PFSK-1 (cell line): ENCODE results near the gene NCOA3.

Experiments
- FOXP2 ChIP-seq: optimal IDR thresholded peaks from 2 replicates; pipeline ENCODE3; 2011; ENCODE audit warnings: borderline replicate concordance, control low read depth, inconsistent platforms; ENCODE audit not compliant: insufficient read depth; ENCODE audit errors: extremely low read length, extremely low read depth
- POLR2AphosphoS5 ChIP-seq: IDR thresholded peaks from 2 replicates; pipeline ENCODE4 v1.6.1; 2012; ENCODE audit warnings: low read depth, mild to moderate bottlenecking, control low read depth, low read length, moderate library complexity
- SIN3A ChIP-seq: IDR thresholded peaks from 2 replicates; pipeline ENCODE4 v1.6.1; 2012; ENCODE audit warnings: mild to moderate bottlenecking, low read length, moderate library complexity, borderline replicate concordance; ENCODE audit not compliant: insufficient read depth
- TAF1 ChIP-seq: IDR thresholded peaks from 2 replicates; pipeline ENCODE4 v1.6.1; 2012; ENCODE audit warnings: low read length, control low read depth, borderline replicate concordance; ENCODE audit not compliant: insufficient read depth
- TF ChIP-seq, protein P1 (sequence below), 2 experiments: IDR thresholded peaks; 2 replicates each; pipeline versions ENCODE4 v1.6.1 to v1.8.0; 2011 to 2012; ENCODE audit warnings: low read depth in 2 of 2, low read length in 2 of 2, control low read depth in 1 of 2, inconsistent platforms in 1 of 2, mild to moderate bottlenecking in 1 of 2, moderate library complexity in 1 of 2; ENCODE audit not compliant: insufficient read depth in 1 of 2

Gene NCOA3

DNA sequence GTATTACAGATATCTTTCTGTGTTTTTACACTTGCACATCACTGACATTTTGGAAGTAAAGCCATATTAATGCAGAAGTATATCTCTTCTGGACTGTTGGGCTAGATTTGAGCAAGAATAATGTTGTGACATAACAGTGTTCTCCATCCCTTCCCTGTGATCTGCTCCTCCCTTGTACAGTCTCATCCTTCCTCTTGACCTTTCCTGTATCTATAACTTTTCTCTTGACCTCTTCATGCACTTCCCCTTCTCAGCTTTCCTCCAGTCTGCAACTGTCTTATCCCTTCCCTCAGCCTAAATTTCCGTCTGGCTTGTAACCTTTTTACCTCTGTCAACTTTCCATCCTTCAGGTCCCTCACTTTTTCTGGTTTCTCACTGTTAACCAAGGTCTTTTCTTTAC, 29.8 kb downstream of the NCOA3 start:
- no peak for TF ChIP-seq POLR2AphosphoS5
- no peak for TF ChIP-seq TAF1
- TF ChIP-seq, protein P1, sequence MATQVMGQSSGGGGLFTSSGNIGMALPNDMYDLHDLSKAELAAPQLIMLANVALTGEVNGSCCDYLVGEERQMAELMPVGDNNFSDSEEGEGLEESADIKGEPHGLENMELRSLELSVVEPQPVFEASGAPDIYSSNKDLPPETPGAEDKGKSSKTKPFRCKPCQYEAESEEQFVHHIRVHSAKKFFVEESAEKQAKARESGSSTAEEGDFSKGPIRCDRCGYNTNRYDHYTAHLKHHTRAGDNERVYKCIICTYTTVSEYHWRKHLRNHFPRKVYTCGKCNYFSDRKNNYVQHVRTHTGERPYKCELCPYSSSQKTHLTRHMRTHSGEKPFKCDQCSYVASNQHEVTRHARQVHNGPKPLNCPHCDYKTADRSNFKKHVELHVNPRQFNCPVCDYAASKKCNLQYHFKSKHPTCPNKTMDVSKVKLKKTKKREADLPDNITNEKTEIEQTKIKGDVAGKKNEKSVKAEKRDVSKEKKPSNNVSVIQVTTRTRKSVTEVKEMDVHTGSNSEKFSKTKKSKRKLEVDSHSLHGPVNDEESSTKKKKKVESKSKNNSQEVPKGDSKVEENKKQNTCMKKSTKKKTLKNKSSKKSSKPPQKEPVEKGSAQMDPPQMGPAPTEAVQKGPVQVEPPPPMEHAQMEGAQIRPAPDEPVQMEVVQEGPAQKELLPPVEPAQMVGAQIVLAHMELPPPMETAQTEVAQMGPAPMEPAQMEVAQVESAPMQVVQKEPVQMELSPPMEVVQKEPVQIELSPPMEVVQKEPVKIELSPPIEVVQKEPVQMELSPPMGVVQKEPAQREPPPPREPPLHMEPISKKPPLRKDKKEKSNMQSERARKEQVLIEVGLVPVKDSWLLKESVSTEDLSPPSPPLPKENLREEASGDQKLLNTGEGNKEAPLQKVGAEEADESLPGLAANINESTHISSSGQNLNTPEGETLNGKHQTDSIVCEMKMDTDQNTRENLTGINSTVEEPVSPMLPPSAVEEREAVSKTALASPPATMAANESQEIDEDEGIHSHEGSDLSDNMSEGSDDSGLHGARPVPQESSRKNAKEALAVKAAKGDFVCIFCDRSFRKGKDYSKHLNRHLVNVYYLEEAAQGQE (IDR thresholded peaks at IDR 0.05; ENCODE audit: insufficient read depth in 1 of 2, low read depth in 2 of 2, low read length in 2 of 2): no peak
- no peak for TF ChIP-seq SIN3A
- no peak for TF ChIP-seq FOXP2

DNA sequence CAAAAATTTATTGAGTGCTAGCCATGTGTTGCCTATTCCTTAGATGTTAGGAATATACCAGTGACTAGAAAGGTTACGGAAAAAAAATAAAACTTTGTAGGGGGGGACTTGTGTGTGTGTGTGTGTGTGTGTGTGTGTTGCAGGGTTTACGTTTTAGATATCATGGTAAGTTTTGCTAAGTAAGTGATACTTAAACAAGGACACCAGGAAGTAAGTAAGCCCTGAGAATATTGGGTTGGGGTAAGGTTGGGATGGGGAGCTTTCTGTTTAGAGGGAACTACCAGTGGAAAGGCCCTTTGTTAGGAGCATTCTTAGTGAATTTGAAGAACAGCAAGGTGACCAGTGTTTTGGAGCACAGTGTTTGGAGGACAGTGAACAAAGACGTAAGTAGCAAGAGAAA, 30.3 kb downstream of the NCOA3 start:
- TF ChIP-seq, protein P1 (IDR thresholded peaks at IDR 0.05; ENCODE audit: insufficient read depth in 1 of 2, low read depth in 2 of 2, low read length in 2 of 2): no peak
- TF ChIP-seq TAF1: no peak
- TF ChIP-seq SIN3A: no peak
- no peak for TF ChIP-seq FOXP2
- TF ChIP-seq POLR2AphosphoS5: no peak

DNA sequence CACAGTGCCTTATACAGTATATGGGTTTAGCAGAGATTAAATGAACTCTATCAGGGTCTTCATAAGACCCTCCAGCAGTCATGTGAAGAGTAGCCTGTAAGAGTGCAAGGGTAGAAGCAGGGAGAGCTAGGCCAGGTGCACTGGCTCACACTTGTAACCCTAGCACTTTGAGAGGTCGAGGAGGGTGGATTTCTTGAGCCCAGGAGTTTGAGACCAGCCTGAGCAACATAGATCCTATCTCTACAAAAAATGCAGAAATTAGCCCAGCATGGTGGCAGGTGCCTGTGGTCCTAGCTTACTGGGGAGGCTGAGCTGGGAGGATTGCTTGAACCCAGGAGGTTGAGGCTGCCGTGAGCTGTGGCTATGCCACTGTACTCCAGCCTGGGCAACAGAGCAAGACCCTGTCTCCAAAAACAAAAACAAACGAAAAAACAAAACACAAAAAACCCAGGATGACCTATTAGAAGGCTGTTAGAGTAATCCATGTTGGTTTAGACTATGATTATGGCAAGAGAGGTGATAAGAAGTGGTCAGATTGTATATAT, 31.9 kb downstream of the NCOA3 start:
- TF ChIP-seq, protein P1 (IDR thresholded peaks at IDR 0.05; ENCODE audit: insufficient read depth in 1 of 2, low read depth in 2 of 2, low read length in 2 of 2): no peak

DNA sequence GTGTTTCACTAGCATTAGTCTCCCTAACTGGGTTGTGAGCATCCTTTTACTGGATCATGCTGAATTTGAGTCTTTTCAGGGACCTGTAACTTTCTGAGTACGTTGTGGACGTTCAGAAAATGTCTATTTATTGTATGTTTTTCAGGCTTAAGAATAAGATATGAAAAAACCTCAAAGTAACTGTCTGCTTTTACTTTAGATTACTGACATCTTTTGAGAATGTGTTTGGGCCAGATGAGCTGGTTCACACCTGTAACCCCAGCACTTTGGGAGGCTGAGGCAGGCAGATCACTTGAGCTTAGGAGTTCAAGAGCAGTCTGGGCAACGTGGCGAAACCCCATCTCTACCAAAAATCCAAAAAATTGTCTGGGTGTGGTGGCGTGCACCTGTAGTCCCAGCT, 32.7 kb downstream of the NCOA3 start:
- TF ChIP-seq SIN3A: no peak
- no peak for TF ChIP-seq TAF1
- TF ChIP-seq POLR2AphosphoS5: no peak
- TF ChIP-seq FOXP2: no peak
- TF ChIP-seq, protein P1 (IDR thresholded peaks at IDR 0.05; ENCODE audit: insufficient read depth in 1 of 2, low read depth in 2 of 2, low read length in 2 of 2): no peak

DNA sequence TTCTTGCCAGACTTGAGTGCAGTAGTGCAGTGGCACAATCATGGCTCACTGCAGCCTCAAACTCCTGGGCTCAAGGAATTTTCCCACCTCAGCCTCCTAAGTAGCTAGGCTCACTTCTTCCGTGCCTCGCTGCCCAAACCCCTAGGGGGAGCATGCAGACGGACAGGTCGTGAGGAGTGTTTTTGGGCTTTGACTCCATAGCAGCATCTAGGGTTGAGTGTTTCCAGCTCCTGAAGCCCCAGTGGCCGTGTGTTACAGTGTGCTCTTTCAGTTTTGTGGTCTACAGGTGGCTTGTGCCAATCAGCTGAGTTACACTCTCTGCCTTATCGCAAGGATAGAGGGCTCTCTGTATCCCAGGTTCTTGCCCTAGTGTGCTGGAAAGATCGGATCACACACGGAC, 33.4 kb downstream of the NCOA3 start:
- TF ChIP-seq, protein P1 (IDR thresholded peaks at IDR 0.05; ENCODE audit: insufficient read depth in 1 of 2, low read depth in 2 of 2, low read length in 2 of 2): no peak
- TF ChIP-seq SIN3A (no peak), POLR2AphosphoS5 (no peak), FOXP2 (no peak), TAF1 (no peak)
